HG03520 (cell line): ENCODE data around the gene HOXC5.

ENCODE experiments used
- ATAC-seq: cut with Tn5 transposase; IDR thresholded peaks from one replicate; pipeline ENCODE4 v1.9.1; 2021; ENCODE audit warnings: mild to moderate bottlenecking, moderate library complexity; ENCODE audit not compliant: unreplicated experiment

HOXC5 gene

DNA sequence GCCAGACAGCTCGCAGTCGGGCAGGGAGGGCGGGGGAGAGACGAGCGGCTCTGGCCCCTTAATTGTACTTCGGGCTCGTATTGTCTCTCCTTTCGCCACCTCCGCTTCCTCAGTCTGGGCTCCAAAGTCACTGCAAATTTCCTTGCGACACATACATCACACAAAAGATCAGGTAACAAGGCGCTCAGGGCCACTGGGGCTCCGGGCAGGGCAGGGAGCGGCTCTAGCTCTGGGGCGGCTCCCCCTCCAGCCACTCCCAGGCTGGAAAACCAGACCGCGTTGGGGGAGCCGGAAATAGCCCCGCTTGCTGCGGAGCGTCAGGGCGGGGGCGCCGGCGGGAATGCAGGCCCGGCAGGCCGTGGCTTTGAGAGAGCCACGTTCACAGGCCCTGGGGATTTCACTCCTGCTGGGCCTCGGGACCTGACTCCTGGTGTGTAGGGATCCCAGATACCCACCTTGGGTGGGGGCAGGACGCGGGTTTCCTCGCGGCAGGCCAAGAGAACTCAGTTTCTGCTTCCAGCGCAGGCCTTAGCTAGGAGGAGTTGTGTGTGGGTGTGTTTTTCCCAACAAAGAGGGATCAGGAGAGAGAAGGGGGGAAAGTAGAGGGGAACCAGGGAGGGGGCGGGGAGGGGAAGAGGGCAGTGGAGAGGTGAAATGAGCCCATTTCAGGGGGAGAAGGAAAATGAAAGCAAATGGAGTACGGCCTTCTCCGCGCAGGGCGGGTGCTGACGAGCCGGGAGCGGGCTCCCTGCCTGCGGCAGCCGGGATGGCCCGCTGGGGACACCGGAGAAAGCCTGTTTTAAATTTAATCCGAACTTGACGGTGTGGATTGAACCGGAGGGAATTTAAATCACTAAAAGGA is 37.2 kb upstream of the HOXC5 start:
- no peak for ATAC-seq

DNA sequence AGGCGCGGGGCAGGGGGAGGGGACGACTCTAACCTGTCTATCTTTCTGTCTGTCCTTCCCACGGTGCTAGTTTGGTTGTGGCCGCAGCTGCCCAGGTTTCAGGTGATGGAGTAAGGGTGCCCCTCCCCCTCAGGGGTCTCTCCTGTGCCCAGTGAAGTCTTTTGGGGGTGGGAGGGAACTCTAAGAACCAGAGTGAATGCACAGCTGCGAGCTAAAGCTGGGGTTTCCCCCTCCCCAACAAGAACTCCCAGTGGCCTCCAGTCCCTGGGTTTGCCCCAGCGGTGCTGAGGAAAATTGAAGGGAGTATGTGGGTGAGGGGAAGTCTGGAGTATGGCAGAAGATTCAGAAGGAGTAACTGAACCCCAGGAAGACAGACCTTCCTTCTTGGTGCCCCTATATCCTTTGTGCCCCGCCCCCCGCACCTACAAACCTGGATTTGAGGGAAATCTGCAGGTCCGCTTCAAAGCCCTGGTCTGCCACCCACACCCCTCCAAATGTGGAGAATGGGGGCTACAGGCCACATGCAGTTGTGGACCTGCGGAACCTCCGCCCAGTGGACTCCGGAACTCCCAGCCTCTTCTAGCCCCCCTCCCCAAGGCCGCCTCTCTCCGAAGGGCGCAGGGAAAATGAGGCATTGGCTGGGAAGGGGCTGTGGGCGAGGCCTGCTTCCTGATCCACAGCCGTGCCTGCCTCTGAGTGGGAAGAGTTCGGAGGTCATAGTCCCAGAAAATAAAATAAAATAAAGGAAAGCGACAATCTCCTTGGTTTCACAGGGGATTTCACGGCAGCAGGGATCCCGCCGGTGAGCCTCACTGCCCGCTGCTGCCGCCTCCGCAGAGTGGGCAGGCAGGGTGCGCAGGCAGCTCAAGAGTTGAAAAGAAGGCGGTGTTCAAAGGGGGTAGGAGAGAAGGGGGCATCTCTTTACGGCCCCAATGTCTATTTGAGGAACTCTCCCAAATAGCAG is 36.3 kb upstream of the HOXC5 start:
- no peak for ATAC-seq

DNA sequence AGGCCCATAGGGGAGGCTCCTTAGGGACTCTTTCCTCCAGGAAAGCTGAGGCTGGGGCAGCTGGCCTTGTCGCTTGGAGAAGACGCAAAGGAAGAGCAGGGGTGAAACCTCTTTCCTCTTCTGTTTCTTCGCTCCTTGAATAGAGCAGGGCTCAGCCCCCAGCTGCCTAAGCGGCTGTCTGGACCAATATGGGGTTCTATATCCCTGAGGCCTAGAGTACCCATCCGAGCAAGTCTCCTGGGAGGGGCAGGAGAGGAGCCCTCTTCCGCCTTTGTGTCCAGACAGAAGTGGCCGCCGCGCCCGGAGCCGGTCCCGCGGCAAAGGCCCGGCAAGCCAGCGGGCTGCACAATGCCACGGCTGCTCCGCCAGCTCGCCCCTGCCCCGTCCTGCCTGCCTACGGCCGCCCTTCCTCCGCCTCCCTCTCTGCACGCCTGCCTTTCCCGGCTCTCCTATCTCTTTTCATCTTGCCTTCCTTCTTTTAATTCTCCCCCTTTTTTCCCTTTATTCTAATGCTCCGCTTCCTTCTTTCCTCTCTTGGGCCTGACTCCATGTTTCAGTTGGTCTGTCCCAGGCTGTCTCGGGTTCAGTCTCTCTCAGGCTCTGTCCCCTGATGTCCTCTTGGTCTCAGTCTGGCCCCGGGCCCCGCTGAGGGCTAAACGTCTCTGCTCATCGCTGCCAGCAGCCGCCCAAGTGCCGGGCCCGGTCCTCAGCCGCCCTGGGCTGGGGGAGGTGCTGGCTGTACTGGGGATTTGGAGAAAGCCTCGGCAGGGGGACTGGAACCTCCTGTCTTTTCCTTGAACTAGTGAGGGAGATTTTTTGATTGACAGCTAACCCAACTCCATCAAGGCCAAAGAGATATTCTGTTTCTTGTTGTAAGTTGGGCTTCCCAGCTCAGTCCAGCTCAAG is 35.4 kb upstream of the HOXC5 start:
- ATAC-seq: no peak

DNA sequence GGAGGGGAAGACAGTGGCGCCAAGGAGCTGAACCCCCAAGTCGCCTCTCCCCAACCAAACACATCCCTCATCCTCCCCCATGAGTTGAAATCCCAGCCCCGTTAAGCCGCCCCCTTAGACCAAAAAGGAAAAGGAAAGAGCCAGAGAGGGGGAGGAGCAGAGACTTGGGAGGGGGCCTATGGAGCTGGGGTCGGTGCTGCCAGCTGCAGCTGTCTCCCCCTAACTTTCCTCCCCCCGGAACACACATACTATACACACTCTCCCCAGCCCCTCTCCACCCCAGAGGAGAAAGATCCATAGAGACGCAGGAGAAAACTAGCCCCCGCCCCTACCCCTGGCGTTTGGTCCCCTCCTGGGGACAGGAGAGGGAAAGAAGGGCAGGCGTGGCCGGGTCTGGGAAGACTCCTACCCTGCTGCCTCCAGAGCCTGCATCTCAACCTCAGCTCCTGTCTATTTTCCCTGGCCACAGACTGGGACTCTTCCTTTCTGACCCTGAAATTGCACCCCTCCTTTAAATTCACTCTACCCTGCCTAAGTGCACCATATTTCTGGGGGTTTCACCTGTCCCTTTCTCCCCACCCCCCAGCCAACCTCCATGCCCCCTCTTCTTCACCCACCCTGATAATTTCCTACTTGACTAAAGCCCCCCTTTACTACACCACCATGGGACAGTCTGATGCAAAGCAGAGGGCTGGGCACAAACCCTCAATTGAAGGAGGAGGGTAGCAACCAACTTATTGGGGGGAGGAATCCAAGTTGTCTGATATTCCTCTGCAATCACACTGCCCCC is 34.5 kb upstream of the HOXC5 start:
- no peak for ATAC-seq

DNA sequence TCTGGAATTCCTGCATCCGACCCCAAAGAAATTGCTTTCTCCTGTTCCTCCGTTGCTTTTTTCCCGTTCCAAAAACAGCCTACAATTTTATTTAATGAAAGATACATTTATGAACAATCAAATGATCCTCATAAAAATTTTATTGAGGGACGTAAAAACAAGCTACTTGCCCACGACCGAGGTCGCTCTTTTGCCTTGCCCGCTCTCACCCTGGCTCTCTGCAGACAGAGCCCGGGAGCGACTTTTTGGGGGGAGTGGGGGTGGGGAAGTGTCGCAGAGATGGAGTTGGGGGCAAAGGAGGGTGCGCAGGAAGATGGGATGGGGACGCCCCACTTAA is 34.0 kb upstream of the HOXC5 start:
- no peak for ATAC-seq

DNA sequence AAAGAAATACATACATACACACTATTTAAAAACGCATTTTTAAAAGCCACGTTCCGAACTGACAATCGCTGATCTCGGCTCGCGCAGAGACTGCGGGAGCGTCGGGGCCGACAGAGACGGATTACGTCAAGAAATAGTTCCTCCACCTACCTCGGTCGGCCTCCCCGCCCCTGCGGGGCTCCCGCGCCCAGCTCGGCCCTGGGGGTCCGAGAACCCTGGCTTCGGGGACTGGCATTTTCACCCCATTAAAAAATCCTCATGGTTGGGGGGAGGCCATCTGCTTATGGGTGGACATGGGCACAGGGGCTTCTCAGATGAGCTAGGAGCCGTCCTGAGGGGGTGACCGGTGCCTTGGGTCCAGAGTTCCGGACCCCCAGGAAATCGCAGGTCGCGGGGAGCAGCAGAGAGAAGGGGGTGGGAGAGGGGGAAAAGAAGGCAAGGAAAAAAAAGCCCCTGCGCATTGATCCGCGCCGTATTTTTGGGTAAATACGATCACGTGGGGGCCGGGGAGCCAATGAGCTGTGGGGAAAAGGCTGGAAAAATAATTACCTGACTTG is 33.2 kb upstream of the HOXC5 start:
- ATAC-seq: no peak

DNA sequence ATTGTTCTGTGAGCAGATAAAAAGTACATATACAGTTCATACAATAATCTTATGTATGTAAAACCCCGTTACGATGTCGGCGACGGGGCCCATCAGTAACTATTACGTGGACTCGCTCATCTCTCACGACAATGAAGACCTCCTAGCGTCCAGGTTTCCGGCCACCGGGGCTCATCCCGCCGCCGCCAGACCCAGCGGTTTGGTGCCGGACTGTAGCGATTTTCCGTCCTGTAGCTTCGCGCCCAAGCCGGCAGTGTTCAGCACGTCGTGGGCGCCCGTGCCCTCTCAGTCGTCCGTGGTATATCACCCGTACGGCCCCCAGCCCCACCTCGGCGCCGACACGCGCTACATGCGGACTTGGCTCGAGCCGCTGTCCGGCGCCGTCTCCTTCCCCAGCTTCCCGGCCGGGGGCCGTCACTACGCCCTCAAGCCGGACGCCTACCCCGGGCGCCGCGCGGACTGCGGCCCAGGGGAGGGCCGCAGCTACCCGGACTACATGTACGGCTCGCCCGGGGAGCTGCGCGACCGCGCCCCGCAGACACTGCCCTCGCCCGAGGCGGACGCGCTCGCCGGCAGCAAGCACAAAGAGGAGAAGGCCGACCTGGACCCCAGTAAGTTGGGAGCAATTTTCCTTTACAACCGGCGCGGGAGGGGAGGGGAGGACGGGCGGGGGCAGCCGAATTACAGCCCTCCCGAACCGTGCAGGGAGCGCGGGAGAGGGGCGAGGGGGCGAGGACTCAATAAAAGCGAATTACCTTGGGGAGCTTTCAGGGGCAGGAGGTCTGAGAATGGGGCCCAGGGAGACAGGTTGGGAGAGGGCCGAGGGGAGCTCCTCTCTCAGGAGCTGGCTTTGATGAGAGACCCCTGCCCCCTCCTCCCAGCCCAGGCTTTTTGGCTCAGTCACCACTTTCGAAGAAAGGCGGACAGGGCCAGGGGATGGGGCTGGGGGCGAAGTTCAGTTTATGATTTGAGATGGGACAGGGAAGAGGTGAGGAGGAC is 32.4 kb upstream of the HOXC5 start, which contains the start of gene HOXC9:
HOXC9 (plus strand) TSS at position 46 of the 999 bp plus-strand sequence; CDS start at position 74, 28 bp downstream.
- ATAC-seq: no peak

DNA sequence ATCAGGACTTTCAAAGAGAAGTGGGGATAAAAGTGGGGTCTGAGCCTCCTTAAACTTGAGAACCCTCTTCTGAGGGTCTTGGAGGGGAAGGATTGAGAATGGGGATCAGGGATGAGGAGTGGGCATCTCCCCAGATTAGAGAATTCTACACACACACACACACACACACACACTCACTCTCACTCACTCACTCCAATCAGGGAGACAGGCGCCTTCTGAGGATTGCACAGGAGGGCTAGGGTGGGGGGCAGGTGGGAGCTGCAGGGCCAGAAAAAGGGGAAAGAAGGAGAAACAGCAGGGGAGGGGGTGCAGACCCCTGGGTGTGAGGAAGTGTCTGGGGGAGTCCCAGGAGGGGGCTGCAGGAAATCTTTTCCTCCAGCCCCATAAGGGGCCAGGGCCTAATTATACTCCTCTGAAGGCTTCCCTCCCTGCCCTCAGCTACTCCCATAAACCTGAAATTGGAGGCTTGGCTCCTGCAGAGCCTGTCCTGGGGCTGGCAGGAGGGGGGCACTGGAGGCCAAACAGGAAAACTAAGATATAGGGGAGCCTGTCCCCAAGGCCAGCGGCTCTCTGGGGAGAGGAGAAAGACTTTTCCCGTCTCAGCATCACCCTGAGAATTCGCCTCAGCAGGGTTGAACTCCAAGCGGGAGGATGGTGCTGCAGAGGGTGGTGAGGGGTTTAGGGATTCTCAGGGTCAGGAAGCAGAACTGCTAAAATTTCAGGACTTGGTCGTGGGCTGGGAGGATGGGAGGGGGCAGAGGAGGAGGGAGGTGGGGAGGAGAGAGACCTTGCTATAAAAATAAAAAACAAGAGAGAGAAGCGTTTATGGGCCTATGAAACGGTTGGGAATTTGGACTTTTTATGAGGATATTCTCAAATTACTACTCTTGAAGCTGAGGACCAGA is 31.3 kb upstream of the HOXC5 start:
- no peak for ATAC-seq

DNA sequence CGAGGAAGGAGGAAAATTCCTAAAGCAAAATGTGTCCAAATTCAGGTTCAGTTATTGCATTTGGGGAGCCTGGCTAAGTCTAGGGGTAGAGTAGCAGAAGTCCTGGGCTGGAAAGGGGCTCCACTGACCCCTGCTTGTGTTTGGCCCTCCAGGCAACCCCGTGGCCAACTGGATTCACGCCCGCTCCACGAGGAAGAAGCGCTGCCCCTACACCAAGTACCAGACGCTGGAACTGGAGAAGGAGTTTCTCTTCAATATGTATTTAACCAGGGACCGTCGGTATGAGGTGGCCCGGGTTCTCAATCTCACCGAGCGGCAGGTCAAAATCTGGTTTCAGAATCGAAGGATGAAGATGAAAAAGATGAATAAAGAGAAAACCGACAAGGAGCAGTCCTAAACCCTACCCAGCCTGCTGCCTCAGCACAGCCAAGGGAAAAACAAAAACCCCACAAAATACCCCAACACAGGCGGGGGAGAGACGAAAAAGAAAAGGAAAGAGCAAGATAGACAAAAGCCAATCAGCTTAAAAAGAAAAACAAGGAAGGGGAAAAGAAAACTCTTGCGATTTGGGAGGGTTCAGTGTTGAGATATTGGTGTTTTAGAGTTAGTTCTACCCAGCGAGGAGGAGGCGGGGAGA is 30.5 kb upstream of the HOXC5 start:
- no peak for ATAC-seq

DNA sequence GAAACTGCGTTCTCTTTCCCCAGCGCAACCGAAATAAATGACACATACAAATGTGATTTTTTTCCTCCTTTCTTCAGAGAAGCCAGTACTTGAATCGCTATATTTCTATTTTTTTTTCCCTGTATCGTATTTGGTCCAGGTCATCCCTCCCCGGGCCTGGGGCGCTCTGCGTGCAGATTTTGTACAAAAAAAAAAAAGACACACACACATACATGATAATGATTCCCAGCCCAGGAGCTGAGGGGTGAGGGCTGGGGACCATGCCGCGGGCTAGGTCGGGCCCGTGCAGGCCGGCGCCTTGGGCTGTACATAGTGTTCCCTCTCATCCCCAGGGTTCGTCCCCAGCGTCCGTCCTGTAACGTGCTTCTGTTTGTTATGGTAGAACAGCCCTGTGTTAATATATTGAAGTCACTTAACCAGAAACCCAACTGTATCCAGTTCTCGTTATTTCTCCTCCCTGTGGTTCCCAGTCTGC is 29.9 kb upstream of the HOXC5 start:
- ATAC-seq: no peak

DNA sequence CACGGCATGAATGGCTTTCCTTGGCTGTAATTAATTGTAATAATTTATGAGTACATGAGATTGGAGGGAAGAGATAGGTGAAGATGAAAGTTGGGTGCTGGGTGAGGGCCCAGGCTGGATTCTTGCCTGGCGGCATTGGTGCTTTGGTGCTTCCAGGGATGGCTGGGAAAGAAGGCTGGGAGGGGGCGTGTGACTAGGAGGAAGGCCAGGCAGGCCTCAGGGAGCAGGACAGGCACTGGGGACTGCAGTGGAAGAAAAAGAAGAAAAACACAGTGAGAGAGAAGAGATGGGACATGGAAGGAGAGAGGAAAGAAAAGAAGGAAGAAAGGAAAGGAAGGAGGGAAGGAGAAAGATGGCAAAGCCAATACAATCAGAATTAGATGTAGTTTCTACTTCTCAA is 29.2 kb upstream of the HOXC5 start:
- no peak for ATAC-seq

DNA sequence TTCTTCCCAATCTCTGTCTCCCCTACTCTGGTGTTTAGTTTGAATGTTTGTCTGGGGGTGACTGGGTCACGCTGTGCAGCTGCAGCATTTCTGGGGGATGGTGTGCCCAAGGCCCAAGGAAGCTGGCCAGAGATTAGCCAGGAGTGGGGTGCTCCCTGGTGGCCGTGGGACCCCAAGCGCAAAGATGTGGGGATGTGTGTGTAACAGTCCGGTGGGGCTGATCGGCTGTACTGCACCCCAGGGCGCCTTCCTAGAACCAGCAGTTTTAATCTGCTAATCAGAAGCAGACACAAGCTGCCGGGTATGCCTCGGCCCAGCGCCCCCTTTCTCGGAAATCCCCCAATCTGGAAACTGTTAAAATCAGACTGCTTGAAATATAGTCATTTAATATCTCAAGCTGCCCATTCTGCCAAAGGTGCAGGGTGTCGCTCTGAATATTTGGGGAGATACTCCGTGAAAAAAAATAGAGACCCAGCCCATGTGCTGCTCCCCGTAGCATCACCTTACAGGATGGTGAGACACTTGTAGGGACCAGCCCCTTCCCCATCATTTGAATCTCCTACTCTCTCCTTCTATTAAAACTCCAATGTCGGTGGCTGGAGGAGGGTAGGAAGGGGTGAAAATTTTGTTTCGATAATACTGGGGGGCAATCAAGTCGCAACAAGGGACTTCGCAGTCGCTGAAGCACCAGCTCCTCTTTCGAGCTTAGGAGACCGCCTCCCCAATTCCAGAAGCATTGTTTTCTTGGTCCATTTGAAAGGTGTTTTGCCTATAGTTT is 28.6 kb upstream of the HOXC5 start:
- ATAC-seq: no peak

DNA sequence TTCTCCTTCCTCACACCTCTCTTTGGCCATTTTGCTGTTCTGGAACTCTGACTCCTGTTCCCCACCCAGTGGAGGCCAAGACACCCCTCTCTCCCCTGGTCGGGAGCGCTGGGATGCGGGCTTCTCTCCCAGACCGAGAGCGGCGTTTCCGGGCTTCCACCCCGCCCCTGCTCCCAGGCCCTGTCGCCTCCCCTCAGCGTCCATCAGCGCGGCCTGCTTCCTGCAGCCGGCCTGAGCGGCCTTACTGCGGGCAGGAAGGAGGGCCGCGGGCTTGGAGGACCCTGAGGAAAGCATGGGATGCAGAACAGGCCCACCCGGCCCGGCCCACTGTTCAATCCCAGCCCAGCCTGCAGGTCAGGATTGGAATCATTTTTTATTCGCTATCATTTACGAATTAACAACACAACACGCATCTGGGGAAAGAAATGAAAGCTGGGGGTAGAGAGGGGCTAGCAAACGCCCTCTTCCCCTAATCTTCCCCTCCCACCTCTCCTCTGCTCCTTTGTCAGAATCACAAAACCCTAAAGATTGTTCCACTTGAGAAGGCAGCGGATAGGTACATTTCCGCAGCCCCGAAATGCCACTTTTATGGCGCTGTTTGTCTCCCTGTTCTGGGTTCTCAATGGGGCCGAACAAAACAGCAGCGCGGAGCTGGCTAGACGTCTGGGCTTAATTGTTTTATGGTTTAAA is 27.9 kb upstream of the HOXC5 start:
- no peak for ATAC-seq

DNA sequence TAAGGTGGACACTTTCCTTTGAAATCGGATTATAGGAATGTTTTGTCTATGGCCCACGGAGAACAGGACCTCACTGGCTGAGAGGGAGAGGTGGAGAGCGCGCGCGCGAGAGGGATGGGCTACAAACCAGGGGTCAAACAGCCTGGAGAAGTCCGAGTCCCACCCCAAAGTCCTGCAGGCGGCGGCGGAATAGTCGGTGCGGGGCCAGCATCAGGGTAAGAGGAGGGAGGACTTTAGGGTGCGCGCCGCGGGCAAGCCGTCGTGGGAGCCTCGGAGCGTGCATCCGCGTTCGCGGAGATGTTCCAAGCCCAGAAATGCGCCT is 27.4 kb upstream of the HOXC5 start:
- ATAC-seq: no peak

DNA sequence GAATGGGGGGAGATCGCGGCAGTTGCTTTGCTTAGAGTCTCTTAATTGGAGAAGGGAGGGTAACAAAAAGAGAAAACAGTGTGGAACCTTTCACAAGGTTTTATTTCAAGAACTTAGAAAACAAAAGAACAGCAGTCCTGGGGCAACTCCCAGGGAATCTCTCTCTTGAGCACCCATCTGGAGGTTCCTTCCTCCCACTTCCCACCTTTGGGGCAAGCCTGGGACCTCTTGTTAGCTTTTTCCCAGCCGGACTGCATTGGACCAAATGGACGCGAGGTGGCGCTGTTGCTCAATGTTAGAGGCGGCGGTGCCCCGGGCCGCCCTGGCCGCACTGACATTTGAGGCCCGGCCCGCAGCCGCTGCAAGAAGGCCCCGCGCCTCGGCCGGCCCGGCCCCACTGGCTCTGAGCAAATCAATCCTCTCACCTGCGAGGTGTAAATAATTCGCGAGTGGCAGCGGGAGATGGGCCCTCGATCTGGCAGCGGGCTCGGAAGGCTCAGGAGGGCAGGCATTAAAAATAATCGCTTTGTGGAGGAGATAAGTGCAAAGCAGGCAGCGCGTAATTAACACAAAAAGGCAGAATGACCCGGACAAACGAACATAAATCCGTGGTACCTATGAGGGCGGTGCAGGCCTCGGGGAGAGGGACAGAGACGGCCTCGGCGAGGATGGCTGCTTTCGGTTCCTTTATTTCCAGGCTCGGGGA is 26.8 kb upstream of the HOXC5 start:
- peak; percentile 76 for ATAC-seq
